ENCODE data around the gene NCAPH2. TPM values are rescaled to one million over a fixed set of nuclear protein-coding genes. Genes with fewer than 3 reads are reported as not detected.
A peak's percentile ranks its signal among the peaks of the same experiment; 100 is the strongest.

NCAPH2 gene
- polyA plus RNA-seq (ENCODE audit: insufficient read length): 36.3 TPM

DNA sequence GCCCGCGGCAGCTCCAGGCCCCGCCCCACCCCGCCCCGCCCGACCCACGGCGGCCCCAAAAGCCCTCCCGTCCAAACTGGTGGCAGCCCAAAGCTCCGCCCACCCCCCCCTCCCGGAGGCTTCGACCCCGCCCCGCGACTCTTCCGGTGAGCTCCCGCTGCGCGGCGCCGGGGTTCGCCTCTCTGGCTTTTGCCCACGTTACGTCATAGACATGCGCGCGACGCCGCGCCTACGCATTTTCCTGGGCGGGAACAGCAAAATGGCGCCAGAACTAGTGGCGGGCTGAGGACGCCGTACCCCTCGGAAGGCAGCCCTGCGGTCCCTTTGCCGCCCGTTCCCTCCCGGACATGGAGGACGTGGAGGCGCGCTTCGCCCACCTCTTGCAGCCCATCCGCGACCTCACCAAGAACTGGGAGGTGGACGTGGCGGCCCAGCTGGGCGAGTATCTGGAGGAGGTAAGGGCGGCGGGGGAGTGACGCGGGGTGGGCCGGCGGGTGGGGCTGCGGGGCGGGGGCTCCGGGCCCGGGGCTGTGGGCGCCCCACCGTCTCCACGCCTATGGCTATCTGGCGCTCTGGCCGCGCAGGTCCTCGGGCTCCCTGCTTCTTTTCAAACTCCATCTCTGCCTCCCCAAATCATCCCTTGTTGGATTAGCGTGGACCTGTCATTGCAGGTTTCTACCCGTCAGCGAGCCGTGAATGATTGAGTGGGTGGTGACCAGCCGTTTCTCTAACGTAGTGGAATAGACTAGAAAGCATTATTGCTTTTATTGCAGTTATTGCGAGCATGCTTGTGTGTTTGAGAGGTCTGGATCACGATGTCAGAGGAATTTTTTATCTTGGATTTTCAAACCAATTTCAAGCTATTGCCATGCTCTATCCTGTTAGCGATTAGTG, at the start of gene NCAPH2:
TSS of gene NCAPH2 (plus strand) at position 234 of the 894 bp plus-strand sequence. CDS start at position 348, 114 bp downstream.
- DNase-seq: peak; percentile 99

DNA sequence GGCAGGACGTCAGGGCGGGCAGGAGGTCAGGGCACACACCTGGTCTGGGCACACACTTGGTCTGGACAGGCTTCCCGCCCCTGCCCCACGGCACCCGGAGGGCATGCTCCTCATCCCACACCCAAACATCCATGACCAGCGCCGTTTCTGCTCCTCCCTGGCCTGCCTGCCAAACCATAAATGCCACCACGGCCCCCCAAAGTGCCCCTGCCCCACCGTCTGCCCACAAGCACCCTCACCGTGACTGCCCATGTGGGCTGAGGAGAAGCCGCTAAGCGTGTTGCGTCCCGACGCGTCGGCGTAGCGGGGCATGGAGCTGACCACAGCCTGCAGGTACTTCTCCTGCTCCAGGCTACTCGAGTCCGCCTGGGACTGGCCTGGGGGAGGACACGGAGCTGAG, 49.0 kb upstream of the NCAPH2 start:
- DNase-seq: no peak

DNA sequence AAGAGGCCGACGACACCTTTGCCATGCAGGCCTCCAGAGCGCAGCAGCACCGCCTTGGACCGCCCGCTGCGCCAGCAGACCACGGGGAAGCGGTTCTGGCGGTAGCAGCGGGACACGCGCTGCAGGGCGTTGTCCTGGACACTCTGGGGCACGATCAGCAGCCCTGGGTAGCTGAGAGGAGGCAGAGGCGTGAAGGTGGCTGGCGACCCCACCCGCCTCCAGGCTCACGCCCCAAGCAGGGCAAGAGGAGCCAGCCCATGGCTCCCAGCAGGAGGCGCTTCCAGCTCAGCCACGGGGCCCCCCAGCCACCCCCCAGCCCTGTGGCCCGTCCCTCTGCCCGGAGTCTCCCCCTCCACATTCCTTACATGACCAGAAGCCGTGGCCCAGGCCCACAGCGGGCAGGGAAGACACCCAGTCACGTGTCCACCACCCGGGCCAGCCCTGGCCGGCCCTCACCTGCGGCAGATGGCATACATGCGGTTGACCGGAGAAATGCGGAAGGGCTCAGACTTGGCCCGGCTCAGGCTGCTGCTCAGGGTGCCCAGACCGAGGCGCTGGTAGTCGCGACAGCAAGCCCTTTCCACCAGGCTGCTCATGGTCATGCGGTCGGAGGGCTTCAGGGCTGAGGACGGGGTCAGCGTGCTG, 48.4 kb upstream of the NCAPH2 start:
- no peak for DNase-seq

DNA sequence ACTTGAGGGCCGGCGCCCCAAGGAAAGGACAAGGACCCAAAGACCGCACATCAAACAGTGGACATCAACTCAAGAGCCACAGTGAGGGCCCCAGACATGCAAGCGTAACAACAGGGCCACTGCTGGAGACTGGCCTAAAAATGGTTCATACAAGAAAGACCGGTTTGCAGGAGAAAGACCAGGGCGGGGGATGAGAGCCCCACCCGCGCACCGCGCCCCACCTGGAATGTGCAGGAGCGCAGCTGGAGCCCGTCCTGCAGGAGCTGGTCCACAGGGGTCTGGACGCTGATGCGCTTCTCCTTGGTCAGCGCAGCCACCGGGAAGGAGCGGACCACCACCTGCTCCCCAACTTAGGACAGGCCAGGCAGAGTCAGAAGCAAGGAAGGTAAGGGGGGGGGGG, 47.1 kb upstream of the NCAPH2 start:
- no peak for DNase-seq

DNA sequence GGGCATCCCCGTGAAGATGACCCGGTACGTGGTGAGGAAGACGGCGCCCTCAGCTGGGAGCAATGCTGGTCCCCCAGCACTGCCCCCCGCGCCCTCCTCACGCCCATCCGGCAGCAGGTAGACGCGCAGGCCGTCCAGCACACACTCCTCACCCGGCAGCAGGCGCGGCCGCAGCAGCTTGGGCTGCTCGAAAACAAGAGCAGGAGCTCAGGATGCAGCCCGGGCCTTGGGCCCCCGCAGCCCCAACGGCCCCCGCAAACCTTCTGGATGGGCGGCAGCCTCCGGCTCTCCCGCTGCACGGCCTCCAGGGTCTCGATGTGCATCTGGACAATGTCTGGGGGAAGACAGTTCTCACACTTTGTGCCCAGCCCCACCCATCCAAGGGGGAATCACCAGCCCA, 46.5 kb upstream of the NCAPH2 start:
- no peak for DNase-seq

DNA sequence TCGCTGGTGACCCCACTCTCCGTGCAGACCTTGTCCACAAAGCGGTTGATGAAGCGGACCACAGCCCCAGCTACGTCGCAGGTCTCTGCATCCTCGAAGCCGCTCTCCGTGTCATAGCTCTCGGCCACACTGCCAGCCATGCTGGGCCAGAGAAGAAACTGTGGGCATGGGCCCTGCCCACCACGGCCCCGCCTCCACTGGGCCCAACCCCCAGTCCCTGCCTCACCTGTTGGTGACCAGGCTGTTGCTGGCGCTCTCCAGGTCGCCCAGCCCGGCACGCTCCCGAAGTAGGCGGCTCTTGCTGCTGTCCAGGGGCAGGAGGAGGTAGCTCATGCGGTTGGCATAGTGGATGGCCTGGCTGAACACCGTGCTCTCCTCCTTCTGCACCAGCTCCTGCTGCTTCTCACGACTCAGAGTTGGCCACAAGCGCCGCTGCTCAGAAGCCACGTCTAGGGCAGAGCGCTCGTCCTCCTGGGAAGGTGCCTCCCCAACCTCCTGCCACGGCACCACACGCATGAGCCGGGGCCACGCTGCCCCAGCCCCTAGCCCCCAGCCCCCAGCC, 46.0 kb upstream of the NCAPH2 start:
- no peak for DNase-seq

DNA sequence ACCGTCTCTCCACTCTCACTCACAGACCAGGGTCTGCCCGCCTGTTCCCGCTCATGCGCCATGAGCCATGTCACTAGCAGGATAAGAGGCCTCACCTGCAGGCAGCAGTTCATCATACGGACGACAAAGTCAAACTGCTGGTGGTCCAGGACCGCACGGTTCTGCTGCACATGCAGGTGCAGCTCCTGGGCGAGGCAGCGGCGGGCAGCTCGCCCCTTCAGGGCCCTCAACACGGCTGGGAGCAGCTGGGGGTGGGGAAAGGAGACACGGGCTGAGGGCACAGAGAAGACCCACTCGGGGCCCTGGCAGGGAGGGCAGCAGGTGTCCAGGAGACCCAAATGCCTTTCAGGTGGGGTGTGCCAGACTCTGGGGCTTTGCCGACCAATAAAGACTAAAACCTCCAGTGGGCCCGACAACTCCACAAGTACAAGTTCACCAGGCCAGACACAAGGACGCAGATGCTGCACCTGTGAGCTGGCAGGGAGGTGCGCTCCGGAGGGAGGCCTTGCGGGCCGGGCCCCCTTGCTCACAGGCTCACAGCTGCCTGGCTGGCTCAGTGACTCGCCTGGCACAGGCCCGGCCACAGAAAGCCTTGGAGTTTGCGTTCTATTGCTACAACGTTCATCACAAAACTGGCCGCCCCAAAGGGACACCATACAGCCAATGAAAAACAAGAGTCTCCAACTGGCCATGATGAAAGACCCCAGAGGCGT, 44.7 kb upstream of the NCAPH2 start:
- DNase-seq: no peak

DNA sequence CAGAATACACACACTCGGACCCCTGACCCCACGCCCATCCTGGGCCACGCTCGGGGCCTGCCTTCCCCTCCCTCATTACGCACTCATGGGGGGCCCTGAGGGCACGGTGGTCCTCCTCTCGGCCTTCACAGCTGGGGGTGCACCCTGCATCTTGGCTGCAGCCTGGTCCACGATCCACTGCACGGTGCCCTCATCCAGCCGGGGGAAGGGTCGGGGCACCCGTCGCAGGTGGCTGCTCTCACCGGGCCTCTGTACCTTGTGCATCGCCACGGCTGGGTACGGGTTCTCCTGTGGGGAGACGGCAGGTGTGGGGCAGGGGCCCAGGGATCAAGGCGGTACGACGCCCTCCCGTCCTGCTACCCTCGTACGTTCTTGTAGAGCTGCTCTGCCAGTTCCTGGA, 43.6 kb upstream of the NCAPH2 start:
- DNase-seq: no peak

DNA sequence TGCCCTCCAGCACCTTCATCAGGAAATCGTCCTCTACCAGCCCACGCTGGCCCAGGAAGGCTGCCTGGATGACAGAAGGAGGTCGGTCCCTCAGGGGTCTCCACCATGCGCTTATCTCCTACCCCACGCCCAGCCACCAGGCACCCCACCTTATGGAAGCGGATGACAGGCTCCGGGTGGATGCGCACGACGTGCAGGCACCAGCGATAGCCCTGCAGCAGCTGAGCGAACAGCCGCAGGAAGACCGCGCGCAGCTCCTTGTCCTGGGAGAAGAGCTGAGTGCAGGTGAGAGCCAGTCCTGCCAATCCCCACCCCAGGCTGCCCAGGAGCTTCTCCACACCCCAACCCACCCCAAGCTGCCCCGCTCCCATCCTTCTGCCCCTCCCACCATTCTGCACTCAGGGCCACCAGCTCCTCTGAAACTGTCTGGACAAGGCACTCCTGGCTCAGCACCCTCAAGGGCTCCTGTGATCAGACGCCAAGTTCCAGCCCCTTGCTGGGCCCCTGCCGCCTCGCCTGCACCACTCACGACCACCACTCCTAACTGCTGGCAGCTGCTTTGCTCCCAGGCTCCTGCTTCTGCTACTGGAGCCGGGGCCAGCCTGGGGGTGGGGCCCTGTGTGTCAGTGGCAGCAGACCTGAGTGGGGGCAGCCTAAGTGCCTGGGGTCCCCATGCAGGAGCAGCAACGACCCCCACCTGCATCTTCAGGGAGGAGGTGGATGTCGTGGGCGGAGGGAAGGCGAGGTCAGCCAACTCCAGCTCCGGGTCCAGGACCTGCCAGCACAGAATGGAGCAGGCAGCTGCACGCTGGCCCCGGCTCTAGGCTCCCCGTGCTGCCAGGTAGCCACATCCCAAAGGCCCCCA, 42.7 kb upstream of the NCAPH2 start:
- no peak for DNase-seq

DNA sequence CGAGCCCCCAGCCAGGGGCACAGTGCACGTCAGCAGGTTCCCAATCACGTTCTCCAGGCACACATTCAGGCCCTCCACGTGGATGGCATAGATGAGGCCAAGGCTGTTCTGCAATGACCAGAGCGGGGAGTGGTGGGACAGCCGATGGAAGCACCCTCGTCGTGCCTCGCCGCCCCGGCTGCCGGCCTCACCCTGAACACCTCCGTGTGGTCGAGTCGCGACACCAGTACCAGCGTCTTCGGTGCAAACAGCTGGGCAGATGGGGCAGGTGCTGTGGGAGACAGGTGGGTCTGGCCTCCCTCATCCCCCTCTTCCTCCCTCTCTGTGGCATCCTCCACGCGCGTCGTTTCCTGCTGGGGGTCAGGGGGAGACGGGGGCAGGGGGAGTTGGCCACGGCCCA, 40.7 kb upstream of the NCAPH2 start:
- DNase-seq: no peak

DNA sequence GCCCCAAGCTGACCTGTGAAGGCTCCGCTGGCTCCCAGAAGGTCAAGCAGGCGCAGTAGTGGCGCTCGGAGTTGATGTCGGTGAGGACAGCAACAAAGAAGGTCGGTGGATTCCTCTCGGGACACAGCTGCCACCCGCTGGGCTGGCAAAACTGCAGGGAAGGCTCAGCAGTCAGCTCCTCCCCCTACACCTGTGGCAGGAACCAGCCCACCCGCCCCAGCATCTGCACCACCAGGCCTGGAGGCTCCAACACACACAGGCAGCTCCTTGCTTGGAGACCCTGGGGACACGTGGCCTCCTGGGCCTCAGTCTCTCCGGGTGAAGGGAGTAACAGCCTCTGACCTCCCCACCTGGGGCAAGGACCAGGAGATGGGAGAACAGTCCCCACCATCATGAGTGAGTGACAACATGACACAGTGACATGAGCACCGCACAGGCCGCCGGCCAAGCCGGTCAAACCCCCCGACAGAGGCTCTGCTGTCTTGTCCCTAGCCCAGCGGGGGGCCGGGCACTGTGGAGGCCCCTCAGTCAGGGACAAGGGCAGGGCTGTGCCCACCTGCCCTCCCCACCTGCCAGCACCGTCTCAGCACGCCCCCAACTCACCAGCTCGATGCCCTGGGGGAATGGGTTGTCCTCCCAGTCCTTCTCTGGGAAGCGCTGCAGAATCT, 40.1 kb upstream of the NCAPH2 start:
- DNase-seq: no peak

DNA sequence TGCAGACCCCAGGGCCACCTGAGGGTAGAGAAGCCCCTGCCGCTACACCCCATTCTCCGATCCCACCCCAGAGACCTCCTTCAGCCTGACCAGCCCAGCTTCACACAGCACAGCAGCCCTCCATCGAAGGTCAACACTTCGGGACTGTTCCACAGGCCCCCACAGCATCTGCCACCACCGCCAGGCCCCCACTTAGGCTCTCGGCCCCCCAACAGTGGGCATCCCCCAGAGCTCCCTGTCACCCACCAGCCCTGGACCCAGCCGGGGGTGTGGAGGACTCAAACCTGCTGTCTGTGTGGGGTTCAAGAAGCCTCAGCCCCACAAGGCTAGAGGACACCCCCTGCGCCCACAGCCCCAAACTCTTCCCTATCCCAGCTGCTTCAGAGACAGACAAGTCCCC, 39.4 kb upstream of the NCAPH2 start:
- no peak for DNase-seq

DNA sequence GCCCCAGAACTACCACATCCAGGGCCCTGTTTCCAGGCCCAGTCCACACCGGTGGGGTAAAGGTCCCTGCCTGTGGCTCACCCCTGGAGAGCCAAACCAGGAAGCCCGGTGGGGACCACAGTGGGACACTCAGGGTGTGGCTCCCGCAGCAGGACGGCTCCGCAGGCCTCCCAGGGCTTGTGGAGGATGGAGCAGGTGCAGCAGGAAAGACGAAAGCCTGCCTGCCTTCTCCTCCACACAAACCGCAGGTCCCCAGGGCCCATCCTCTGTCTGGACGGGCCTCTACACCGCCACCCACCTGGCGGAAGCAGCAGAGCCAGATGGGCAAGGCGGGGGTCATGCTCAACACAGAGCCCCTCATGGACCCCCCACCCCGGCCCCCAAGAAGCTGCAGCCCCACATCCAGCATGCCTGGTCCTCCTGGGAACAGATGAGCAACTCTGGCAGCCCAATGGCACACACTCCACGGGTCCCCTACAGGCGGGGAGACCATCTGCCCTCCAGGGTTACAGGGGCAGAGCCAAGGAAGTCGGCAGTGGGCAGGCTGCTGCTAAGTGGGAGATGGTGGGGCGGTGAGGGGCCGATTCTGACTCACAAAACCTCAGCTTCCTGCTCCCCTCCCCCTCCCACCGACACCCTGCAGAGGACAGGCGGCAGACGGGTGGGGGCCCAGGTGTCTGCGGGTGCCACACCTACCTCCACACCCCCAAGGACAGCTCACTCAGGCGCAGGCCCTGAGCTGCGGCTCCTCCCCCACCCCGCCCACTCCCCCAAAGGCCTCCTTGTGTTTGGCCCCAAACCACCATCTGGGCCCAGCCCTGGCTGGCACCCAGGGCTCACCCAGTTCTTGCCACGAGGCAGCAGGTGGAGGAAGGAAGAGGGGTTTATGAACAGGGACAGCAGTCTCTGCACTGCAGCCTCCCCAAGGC, 38.4 kb upstream of the NCAPH2 start:
- no peak for DNase-seq

DNA sequence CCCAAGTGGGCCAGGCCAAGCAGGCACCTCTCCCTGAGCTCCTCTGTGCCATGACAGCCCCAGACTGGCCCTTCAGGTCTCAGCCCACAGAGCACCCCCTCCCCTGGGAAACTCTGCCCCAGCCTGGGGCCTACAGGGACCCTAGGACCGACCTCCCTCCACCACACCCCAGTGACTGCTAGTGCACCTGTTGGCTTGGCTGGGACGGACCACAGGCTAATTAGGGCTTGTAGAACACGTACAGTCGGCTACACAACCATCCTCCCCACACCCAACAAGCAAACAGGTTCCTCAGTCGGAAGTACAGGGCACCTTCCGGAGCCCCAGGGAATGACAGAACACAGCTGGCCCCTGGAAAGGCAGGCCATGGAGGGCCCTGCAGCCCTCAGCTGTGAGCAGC, 37.5 kb upstream of the NCAPH2 start:
- DNase-seq: no peak

DNA sequence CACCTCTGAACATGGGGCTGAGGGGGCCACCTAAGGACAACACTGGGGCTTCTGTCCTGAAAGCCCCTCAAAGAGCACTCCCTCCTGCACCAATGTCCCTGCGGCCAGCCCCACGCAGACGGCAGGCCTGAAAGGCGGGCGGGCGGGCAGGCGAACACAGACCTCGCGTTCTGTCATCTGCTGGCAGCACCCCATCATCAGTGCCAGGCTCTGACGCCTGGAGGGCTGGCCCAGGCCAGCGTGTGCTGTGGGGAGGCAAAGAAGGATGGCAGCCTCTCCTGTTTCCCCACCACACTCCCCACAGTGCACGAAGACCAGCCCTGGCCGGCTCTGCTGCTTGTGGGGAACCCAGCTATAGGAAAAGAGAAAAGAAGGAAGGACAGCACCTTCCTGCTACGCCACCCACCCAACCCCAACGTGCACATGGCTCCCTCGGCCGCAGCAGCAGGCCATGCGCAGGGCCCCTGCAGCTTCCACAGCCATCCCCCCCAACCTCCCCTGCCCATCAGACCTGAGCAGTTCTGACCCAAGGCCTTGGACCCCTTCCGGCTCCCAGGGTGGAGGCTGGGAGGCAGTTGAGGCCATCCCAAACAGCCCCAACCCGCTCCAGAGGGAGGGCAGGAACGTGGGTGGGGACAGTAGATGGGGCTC, 36.7 kb upstream of the NCAPH2 start:
- no peak for DNase-seq

DNA sequence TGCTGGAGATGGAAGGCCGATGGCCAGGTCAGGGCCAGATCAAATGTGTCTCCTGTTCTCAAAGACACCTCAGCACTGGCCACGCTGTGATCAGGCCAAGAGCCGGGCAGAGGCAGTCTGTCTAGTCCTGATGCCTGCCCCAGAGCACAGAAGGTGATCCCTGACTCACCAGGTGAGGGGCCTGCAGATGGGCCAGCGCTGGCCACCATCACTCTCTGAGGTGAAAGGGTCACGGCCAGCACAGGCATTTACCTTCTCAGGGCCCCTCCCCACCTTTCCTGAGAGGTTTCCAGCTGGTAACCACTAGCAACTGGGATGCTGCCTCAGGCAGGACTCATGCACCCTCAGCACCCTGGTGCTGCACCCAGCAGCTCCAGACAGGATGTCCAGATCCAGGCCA, 36.1 kb upstream of the NCAPH2 start:
- no peak for DNase-seq

DNA sequence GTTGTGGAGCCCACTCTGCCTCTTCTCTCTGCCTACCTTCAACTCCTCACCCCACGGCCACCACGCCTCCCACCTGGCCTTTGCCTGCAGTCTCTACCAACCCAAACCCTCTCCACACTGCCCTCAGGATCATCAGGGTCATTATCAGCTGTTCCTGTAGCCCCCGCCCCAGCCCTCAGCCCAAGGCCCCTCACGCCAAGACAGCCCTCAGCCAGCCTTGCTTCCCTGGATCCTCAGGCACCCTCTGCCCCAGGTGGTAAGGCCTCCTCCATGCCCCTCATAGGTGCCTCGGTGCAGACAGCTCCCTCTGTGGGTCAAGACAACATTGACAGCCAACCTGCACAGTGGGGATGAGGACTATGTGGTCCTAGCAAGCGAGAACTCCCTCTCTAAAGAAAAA, 34.9 kb upstream of the NCAPH2 start:
- DNase-seq: no peak

DNA sequence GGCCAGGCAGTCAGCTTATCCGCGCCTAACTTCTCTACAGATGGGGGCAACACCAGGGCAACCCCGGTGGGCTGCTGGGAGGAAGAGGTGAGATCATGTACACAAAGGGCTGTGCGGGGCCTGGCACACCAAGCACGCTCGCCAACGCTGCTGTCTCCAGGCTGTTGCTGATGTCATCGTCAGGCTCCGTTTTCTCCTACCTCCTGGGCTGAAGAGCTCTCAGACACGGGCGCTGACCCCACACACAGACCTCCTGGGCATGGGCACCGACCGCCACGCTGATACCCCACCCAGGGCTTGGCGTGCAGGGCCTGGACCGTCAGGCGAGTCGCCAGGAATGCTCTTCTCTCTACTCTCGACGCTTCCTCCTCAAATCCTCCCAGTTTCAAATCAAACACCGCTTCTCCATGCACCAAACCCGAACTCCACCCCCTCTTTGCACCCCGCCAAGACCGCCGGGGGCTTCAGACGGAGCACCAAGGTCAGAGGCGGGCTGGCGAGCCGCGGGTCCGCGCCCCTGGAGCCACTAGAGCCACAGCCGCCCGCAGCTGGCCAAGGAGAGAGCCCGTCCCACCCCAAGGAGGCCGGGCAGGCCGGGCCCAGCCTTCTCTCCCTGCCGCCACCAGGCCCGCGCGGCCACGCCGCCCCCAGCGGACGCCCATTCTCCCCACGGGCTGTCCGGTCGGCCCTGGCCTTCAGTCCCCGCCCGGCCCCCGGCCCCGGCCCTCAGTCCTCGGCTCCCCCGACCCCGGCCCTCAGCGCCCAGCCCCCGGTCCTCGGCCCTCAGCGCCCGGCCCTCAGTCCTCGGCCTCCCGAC, 34.0 kb upstream of the NCAPH2 start:
- DNase-seq: no peak
